H1 (cell line): ENCODE results near the gene SDR39U1. TPM values are rescaled to one million over a fixed set of nuclear protein-coding genes. Genes with fewer than 3 reads are reported as not detected.

Experiments
- CTCF ChIA-PET: fragments of 300-600 bp; sonication (Branson Sonifier 250); formaldehyde crosslinking; loops from one replicate; lab custom pipeline; 2021; ENCODE audit not compliant: partially characterized antibody; lab: Charles Lee
- POLR2A ChIA-PET: fragments of 300-600 bp; sonication (Branson Sonifier 250); formaldehyde crosslinking; loops from one replicate; lab custom pipeline; 2021; ENCODE audit warnings: inconsistent platforms; ENCODE audit not compliant: partially characterized antibody; lab: Charles Lee
- DNase-seq, 2 experiments: peaks; one replicate each; pipeline versions ENCODE4 v3.0.0 to v3.0.0-alpha.2; 2010 to 2022; ENCODE audit warnings: low spot score in 2 of 2, low read depth in 1 of 2, mixed read lengths in 1 of 2
- FAIRE-seq: peaks from 2 replicates; lab custom pipeline; 2011; peaks lifted over from hg19 to GRCh38; lab: Jason Lieb, UNC
- H2AFZ ChIP-seq: 2 replicates; pipeline ENCODE4 v1.8.1; 2012; ENCODE audit warnings: low read length, inconsistent platforms
- H2AK5ac ChIP-seq: 2 replicates; pipeline ENCODE4 v1.6.1; 2013; ENCODE audit warnings: low read depth, low read length
- H2BK120ac ChIP-seq: replicated peaks from 2 replicates; pipeline ENCODE3; 2013; ENCODE audit warnings: low read depth, low read length, inconsistent platforms
- H2BK12ac ChIP-seq: 2 replicates; pipeline ENCODE4 v1.6.1; 2013; ENCODE audit warnings: low read depth, low read length
- H2BK15ac ChIP-seq: 2 replicates; pipeline ENCODE4 v1.6.1; 2013; ENCODE audit warnings: low read length
- H2BK20ac ChIP-seq: 2 replicates; pipeline ENCODE4 v1.6.1; 2013; ENCODE audit warnings: low read length
- H2BK5ac ChIP-seq: 2 replicates; pipeline ENCODE4 v1.6.1; 2013; ENCODE audit warnings: low read depth, low read length
- H3K14ac ChIP-seq: 2 replicates; pipeline ENCODE4 v1.6.1; 2013; ENCODE audit warnings: inconsistent platforms; ENCODE audit not compliant: insufficient read length
- H3K18ac ChIP-seq: 2 replicates; pipeline ENCODE4 v1.6.1; 2013; ENCODE audit warnings: low read length; ENCODE audit errors: extremely low read depth
- H3K23ac ChIP-seq: 2 replicates; pipeline ENCODE4 v1.6.1; 2013; ENCODE audit warnings: inconsistent platforms; ENCODE audit not compliant: insufficient read length
- H3K23me2 ChIP-seq: 2 replicates; pipeline ENCODE4 v1.6.1; 2013; ENCODE audit warnings: low read depth, low read length
- H3K27ac ChIP-seq: 2 replicates; pipeline ENCODE4 v1.6.1; 2011; ENCODE audit warnings: low read depth, low read length, inconsistent platforms
- H3K27me3 ChIP-seq, 4 experiments: replicated peaks in 1 of 4; 1 replicate in 1 of 4; 2 replicates in 3 of 4; pipeline versions ENCODE4 v1.6.1 to v1.8.1; 2011 to 2013; ENCODE audit warnings: low read length in 3 of 4, mild to moderate bottlenecking in 3 of 4, inconsistent platforms in 2 of 4, mixed read lengths in 2 of 4, moderate library complexity in 1 of 4; ENCODE audit not compliant: control insufficient read depth in 3 of 4, insufficient read depth in 3 of 4; ENCODE audit errors: extremely low read depth in 1 of 4
- H3K36me3 ChIP-seq, 4 experiments: 2 replicates each; pipeline versions ENCODE4 v1.6.1 to v1.8.1; 2011 to 2013; ENCODE audit warnings: mild to moderate bottlenecking in 4 of 4, low read length in 3 of 4, moderate library complexity in 2 of 4, control low read depth in 1 of 4, inconsistent platforms in 1 of 4; ENCODE audit not compliant: insufficient read depth in 4 of 4, control insufficient read depth in 2 of 4
- H3K4ac ChIP-seq: replicated peaks from 2 replicates; pipeline ENCODE3; 2013; ENCODE audit warnings: low read length, low read depth, mixed read lengths, inconsistent platforms; ENCODE audit not compliant: insufficient read length
- H3K4me1 ChIP-seq, 4 experiments: replicated peaks in 1 of 4; 1 replicate in 1 of 4; 2 replicates in 3 of 4; pipeline versions ENCODE4 v1.6.1 to v1.8.1; 2011 to 2013; ENCODE audit warnings: low read length in 3 of 4, inconsistent platforms in 2 of 4, mixed read lengths in 1 of 4; ENCODE audit not compliant: insufficient read depth in 4 of 4, control insufficient read depth in 3 of 4
- H3K4me2 ChIP-seq, 2 experiments: 2 replicates each; pipeline versions ENCODE4 v1.6.1 to v1.8.1; 2011 to 2013; ENCODE audit warnings: low read depth in 2 of 2, low read length in 2 of 2, control low read depth in 1 of 2, inconsistent platforms in 1 of 2, mild to moderate bottlenecking in 1 of 2; ENCODE audit not compliant: insufficient read depth in 1 of 2
- H3K4me3 ChIP-seq, 4 experiments: fragments of 200-600, 300-600 bp in 1 of 4; sonication (generic), shearing (Covaris generic), sonication (Bioruptor Twin) in 1 of 4; 2 replicates each; pipeline versions ENCODE4 v1.5.1 to v1.8.1; 2011 to 2016; ENCODE audit warnings: low read length in 4 of 4, low read depth in 3 of 4, control low read depth in 2 of 4, inconsistent platforms in 2 of 4, mild to moderate bottlenecking in 2 of 4, mixed read lengths in 1 of 4, moderate library complexity in 1 of 4; ENCODE audit not compliant: insufficient read depth in 2 of 4; ENCODE audit errors: extremely low read depth in 1 of 4
- H3K56ac ChIP-seq: replicated peaks from 2 replicates; pipeline ENCODE3; 2013; ENCODE audit warnings: low read depth, mild to moderate bottlenecking, mixed read lengths, low read length, inconsistent platforms; ENCODE audit not compliant: insufficient read length
- H3K79me1 ChIP-seq: 2 replicates; pipeline ENCODE4 v1.6.1; 2013; ENCODE audit warnings: low read depth, low read length, control low read depth
- H3K79me2 ChIP-seq, 2 experiments: 2 replicates each; pipeline versions ENCODE4 v1.6.1 to v1.8.1; 2012 to 2013; ENCODE audit warnings: low read length in 2 of 2, mild to moderate bottlenecking in 2 of 2, inconsistent platforms in 1 of 2; ENCODE audit not compliant: insufficient read depth in 2 of 2, control insufficient read depth in 1 of 2
- H3K9ac ChIP-seq, 4 experiments: replicated peaks in 1 of 4; 1 replicate in 1 of 4; 2 replicates in 3 of 4; pipeline versions ENCODE4 v1.6.1 to v1.8.1; 2011 to 2013; ENCODE audit warnings: low read depth in 3 of 4, low read length in 3 of 4, control low read depth in 2 of 4, mild to moderate bottlenecking in 2 of 4, moderate library complexity in 2 of 4, inconsistent platforms in 1 of 4; ENCODE audit errors: extremely low read depth in 1 of 4
- H3K9me3 ChIP-seq, 2 experiments: 2 replicates each; pipeline versions ENCODE4 v1.6.1 to v1.8.1; 2012 to 2013; ENCODE audit warnings: mild to moderate bottlenecking in 2 of 2, moderate library complexity in 2 of 2, control low read depth in 1 of 2, inconsistent platforms in 1 of 2, low read depth in 1 of 2, low read length in 1 of 2, mixed read lengths in 1 of 2; ENCODE audit not compliant: insufficient read depth in 2 of 2
- H4K20me1 ChIP-seq, 2 experiments: replicated peaks in 1 of 2; 2 replicates each; pipeline versions ENCODE3 to v1.8.1; 2011 to 2013; ENCODE audit warnings: inconsistent platforms in 2 of 2, low read length in 2 of 2, mild to moderate bottlenecking in 1 of 2; ENCODE audit not compliant: insufficient read depth in 2 of 2, control insufficient read depth in 1 of 2
- H4K5ac ChIP-seq: 2 replicates; pipeline ENCODE4 v1.6.1; 2013; ENCODE audit warnings: low read length, low read depth, mixed read lengths, inconsistent platforms; ENCODE audit not compliant: insufficient read length
- H4K8ac ChIP-seq: 2 replicates; pipeline ENCODE4 v1.8.0; 2013; ENCODE audit warnings: mild to moderate bottlenecking, moderate library complexity, low read length, inconsistent platforms; ENCODE audit not compliant: insufficient read depth; ENCODE audit errors: extremely low read depth
- H4K91ac ChIP-seq: replicated peaks from 2 replicates; pipeline ENCODE3; 2013; ENCODE audit warnings: low read length, mixed read lengths, inconsistent platforms; ENCODE audit not compliant: insufficient read length
- MAFK ChIP-seq: IDR thresholded peaks from 2 replicates; pipeline ENCODE4 v1.6.1; 2012; ENCODE audit warnings: low read depth, mild to moderate bottlenecking, improper control_type of control experiment, low read length
- POLR2AphosphoS5 ChIP-seq: IDR thresholded peaks from 2 replicates; pipeline ENCODE4 v1.6.1; 2011; ENCODE audit warnings: low read depth, low read length
- USF2 ChIP-seq: IDR thresholded peaks from 2 replicates; pipeline ENCODE4 v1.6.1; 2011; ENCODE audit warnings: low read length, improper control_type of control experiment
- WGBS, 2 experiments: shearing (Covaris generic) in 1 of 2; methylation state at CpG; one replicate each; pipeline versions ENCODE4 v1.1.6 to v1.1.7; 2013 to 2015; ENCODE audit warnings: low lambda C conversion rate in 2 of 2, mixed read lengths in 2 of 2, inconsistent platforms in 1 of 2, low coverage in 1 of 2, missing lambda C conversion rate in 1 of 2; ENCODE audit not compliant: insufficient replicate concordance in 2 of 2, insufficient coverage in 1 of 2, insufficient read length in 1 of 2; ENCODE audit errors: extremely low coverage in 1 of 2, missing lambda C conversion rate in 1 of 2; 5-methylcytosine and 5-hydroxymethylcytosine counted together
- polyA plus RNA-seq, 7 experiments: library from polyadenylated mRNA; depleted of rRNA in 3 of 7; stranded (reverse) in 5 of 7; unstranded in 2 of 7; fragments of >200 nt in 5 of 7; fragments of 200-250 nt in 2 of 7; gene quantifications; 1 replicate in 5 of 7; 2 replicates in 1 of 7; 4 replicates in 1 of 7; pipeline versions ENCODE4 v1.2.1 to v1.2.3, GENCODE V29; 2011 to 2013; ENCODE audit warnings: missing spikeins in 2 of 7, mixed read lengths in 2 of 7
- total RNA-seq: library from RNA; stranded (reverse); fragmentation: NEBNext Ultra II Directional; extraction: Animal tissue kit (Norgen Biotek cat#: 25700); gene quantifications from 2 replicates; pipeline ENCODE4 v1.2.1, GENCODE V29; 2021

SDR39U1 gene
- total and polyA plus RNA-seq, 2 of the 8 experiments (the other 6 are each of a cell fraction or from before 2014, with no cell fraction given): 46.7 to 98.8 TPM

DNA sequence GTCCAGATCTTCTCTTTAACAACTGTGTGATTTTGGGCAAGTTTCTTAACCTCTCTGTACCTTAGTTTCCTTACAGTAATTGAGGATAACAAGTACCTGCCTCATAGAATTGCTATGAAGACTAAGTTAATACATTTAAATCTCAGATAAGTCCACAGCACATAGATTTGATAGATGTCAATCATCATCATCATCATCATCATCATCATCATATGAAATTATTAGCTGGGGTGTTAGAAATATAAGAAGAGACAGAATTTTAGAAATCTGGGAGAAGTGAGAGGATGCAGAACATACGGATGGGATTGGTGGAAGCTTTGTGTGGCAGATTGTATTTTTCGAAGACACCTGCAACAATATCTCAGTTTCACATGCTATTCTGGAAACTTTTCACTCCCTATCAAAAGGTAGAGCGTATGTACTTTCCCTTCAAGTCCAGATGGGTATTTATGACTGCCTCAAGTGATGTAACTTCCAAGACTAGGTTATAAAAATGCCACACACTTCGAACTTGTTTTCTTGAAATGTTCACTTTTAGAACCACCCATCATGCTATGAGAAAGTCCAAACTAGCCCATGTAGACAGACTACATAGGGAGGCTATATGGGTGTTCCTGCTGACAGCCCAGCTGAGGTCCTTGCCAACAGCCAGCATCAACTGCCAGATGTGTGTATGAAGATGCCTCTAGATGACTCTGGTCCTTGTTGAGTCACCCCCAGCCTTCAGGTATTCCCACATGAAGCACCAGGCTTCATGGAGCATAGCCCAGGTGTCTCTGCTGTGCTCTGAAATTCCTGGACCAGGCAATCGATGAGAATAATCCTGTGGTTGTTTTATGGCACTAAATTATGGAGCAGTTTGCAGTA, 20.7 kb upstream of the SDR39U1 start:
- H3K18ac ChIP-seq: no peak overlapping the region
- CTCF ChIA-PET: no interaction called here

More for the DNA sequence above, 20.7 kb upstream of the SDR39U1 start:
- Histone ChIP-seq H3K36me3 (no peaks in the 10 kb centered on the region), H3K79me2 (no peaks in the 10 kb centered on the region), H2AFZ (no peak overlapping the region), H3K27me3 (no peaks in the 10 kb centered on the region), H4K5ac (no peak overlapping the region), H3K23ac (no peak overlapping the region)
- POLR2A ChIA-PET: no interaction called here
- no peak for DNase-seq
- 51% methylated on average over 5 of the region's 5 CpGs; no CpG with 5 or more reads in 1 of the 2 experiments for WGBS, 2 experiments
- TF ChIP-seq USF2 (no peak), MAFK (no peak), POLR2AphosphoS5 (no peak)
- TF ChIP-seq, all 59 proteins: peak for 0
- Histone ChIP-seq H3K4me1 (no peaks in the 10 kb centered on the region), H3K4me3 (no peak overlapping the region), H2AK5ac (no peak overlapping the region), H4K91ac (no peak overlapping the region), H3K9ac (no peak overlapping the region), H3K56ac (no peak overlapping the region), H3K23me2 (no peaks in the 10 kb centered on the region), H3K79me1 (no peaks in the 10 kb centered on the region), H4K8ac (no peak overlapping the region), H3K4me2 (no peak overlapping the region), H2BK15ac (no peak overlapping the region), H2BK20ac (no peak overlapping the region), H4K20me1 (no peaks in the 10 kb centered on the region), H2BK5ac (no peak overlapping the region), H2BK120ac (no peak overlapping the region), H2BK12ac (no peak overlapping the region), H3K4ac (no peak overlapping the region), H3K14ac (no peak overlapping the region), H3K9me3 (no peaks in the 10 kb centered on the region), H3K27ac (no peak overlapping the region)
- no peak for FAIRE-seq
